ENCODE data around the gene FMOD.
A peak's percentile ranks its signal among the peaks of the same experiment; 100 is the strongest.

FMOD gene

DNA sequence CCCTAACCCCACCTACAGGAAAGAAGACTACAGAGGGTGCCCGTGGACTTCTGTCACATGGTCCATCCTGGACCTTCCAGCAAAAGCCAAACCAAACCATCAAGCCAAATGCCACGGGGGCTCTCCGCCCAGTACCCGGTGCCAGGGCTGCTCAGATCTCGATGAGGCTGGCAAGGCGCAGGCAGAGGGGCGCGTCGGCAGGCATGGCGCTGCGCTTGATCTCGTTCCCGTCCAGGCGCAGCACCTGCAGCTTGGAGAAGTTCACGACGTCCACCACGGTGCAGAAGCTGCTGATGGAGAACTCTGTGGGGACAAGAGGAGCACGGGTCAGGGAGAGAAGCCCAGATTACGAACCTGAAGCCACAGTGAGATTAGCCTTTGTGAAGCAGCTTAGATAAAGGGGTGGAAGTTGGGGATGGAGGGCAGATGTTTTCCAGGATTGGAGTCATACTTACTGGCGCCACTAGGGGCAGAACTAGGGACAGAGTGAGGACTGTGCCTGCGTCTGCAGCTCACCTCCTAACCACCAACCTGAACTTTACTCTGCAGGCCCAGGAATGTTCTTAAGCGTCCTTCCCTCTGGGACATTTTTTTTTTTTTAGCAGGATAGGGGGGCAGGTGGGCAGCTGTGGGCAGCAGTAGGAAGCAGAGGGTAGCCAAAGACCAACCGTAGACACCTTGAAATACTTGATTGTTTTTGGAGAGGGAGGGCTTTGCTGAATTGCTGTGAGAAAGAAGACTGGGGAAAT lies 8.6 kb downstream of the FMOD start:
- H3K4me3 ChIP-seq (ENCODE audit: low read depth, low read length) = no peak overlapping the region
- no peak for DNase-seq (ENCODE audit: low read depth)
- TF ChIP-seq, protein P1, sequence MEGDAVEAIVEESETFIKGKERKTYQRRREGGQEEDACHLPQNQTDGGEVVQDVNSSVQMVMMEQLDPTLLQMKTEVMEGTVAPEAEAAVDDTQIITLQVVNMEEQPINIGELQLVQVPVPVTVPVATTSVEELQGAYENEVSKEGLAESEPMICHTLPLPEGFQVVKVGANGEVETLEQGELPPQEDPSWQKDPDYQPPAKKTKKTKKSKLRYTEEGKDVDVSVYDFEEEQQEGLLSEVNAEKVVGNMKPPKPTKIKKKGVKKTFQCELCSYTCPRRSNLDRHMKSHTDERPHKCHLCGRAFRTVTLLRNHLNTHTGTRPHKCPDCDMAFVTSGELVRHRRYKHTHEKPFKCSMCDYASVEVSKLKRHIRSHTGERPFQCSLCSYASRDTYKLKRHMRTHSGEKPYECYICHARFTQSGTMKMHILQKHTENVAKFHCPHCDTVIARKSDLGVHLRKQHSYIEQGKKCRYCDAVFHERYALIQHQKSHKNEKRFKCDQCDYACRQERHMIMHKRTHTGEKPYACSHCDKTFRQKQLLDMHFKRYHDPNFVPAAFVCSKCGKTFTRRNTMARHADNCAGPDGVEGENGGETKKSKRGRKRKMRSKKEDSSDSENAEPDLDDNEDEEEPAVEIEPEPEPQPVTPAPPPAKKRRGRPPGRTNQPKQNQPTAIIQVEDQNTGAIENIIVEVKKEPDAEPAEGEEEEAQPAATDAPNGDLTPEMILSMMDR (IDR thresholded peaks at IDR 0.05; ENCODE audit: control insufficient read depth, extremely low read depth, insufficient read depth) = peak; percentile 80

DNA sequence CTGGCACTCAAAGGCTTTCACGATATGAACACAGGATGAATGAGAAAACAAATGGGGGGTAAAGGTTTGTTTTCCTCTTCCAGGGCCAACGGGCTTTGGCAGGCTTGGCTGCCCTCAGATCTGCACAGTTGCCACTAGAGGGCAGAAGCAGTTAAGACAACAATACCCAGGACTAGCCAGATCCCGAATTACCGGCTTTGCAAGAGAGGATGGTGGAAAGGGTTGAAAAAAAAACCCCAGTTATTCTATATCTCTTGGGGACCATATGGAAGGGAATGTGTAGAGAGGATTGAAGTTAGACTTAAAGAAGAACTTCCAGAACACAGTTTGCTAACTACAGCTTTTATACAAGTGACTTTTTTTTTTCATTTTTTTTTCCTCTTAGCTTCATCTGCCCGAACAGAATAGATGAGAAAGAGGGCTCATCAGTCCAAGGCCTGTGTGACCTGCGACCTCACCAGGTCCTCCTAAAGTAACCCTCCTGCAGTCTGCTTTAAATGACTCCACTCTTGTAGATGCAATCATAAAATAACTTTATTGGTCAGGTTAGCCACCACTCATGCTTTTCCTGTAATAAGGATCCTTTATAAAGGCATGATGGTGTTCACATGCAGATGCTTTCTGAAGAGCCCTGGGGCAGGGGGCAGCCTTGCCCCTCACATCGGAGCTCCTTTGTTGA lies 10.7 kb downstream of the FMOD start:
- TF ChIP-seq, protein P1 (IDR thresholded peaks at IDR 0.05; ENCODE audit: control insufficient read depth, extremely low read depth, insufficient read depth) = peak; percentile 97
- H3K4me3 ChIP-seq (ENCODE audit: low read depth, low read length) = no peak overlapping the region
- DNase-seq (ENCODE audit: low read depth) = peak; percentile 80

- DNase-seq (ENCODE audit: low read depth) = no peak
- TF ChIP-seq, protein P1 (IDR thresholded peaks at IDR 0.05; ENCODE audit: control insufficient read depth, extremely low read depth, insufficient read depth) = peak; percentile 86
- H3K4me3 ChIP-seq (ENCODE audit: low read depth, low read length) = no peak overlapping the region
These were observed 12.4 kb downstream of the FMOD start for GRCh38 chr1:203338335-203339036.

GRCh38 chr1:203336097-203336496 lies 14.8 kb downstream of the FMOD start:
- TF ChIP-seq, protein P1 (IDR thresholded peaks at IDR 0.05; ENCODE audit: control insufficient read depth, extremely low read depth, insufficient read depth) = no peak
- no peak for DNase-seq (ENCODE audit: low read depth)
- no peak overlapping the region for H3K4me3 ChIP-seq (ENCODE audit: low read depth, low read length)

DNA sequence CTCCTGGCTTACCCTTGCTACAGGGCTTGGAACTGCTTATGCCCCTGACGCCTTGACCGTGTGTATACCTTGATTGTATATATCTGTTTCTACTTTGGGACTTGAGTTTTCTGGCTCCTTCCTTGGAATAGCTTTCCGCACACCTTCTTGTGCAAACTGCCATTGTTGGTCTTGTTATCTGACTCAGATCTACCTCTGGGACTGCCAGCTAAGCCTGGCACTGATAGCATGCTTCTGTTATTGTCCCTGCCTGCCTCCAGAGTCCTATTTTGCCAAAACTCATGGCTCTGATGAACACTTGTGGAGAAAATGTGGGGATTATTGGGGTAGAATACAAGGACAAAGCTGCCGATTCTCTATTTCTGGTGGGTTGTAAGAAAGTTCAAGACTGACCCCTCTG lies 15.4 kb downstream of the FMOD start:
- TF ChIP-seq, protein P1 (IDR thresholded peaks at IDR 0.05; ENCODE audit: control insufficient read depth, extremely low read depth, insufficient read depth) = no peak
- H3K4me3 ChIP-seq (ENCODE audit: low read depth, low read length) = no peak overlapping the region
- DNase-seq (ENCODE audit: low read depth) = no peak

DNA sequence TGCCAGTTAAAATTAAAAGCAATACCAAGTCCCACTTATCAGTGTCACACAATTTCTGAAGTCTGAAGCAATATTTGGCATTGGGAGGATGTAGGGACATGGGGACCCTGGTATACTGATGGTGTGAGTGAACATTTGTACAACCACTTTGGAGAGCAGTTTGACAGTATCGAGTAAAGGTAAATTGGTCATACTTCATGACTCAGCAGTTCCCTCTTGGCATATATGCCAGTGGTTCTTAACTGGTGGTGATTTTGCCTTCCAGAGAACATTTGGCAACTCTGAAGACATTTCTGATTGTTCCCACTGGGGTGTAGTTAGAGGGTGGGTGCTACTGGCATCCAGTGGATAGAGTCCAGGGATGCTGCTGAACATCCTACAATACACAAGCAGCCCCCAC lies 19.7 kb downstream of the FMOD start:
- TF ChIP-seq, protein P1 (IDR thresholded peaks at IDR 0.05; ENCODE audit: control insufficient read depth, extremely low read depth, insufficient read depth) = no peak
- H3K4me3 ChIP-seq (ENCODE audit: low read depth, low read length) = no peak overlapping the region
- DNase-seq (ENCODE audit: low read depth) = no peak
